Type B pancreatic cell (in vitro differentiated cells): Measurements from ENCODE around the gene TCF12. TPM values are rescaled to one million over a fixed set of nuclear protein-coding genes. Genes with fewer than 3 reads are reported as not detected.

ENCODE experiments used
- DNase-seq: peaks from one replicate; pipeline ENCODE4 v3.0.0; 2021; ENCODE audit warnings: mixed read lengths; ENCODE audit not compliant: unreplicated experiment; ENCODE audit errors: extremely low spot score
- H3K27ac Mint-ChIP-seq: 2 replicates; pipeline ENCODE4 v1.8.0; 2021; ENCODE audit warnings: mild to moderate bottlenecking, mixed read lengths
- H3K27me3 Mint-ChIP-seq: 2 replicates; pipeline ENCODE4 v1.8.0; 2021; ENCODE audit warnings: mixed read lengths
- H3K36me3 Mint-ChIP-seq: 2 replicates; pipeline ENCODE4 v1.8.0; 2021; ENCODE audit warnings: mixed read lengths
- H3K4me1 Mint-ChIP-seq: one replicate; pipeline ENCODE4 v1.8.0; 2021; ENCODE audit warnings: mixed read lengths; ENCODE audit not compliant: unreplicated experiment
- H3K4me3 Mint-ChIP-seq: 2 replicates; pipeline ENCODE4 v1.8.0; 2021; ENCODE audit warnings: mild to moderate bottlenecking, mixed read lengths
- H3K9me3 Mint-ChIP-seq: 2 replicates; pipeline ENCODE4 v1.8.0; 2021; ENCODE audit warnings: mixed read lengths
- CTCF ChIP-seq: fragments of 200-600 bp; sonication (generic); conservative IDR thresholded peaks from 2 replicates; pipeline ENCODE4 v1.5.0; 2021; ENCODE audit warnings: antibody characterized with exemption, mild to moderate bottlenecking
- total RNA-seq: library from RNA; stranded (reverse); gene quantifications from 2 replicates; pipeline ENCODE4 v1.2.1, GENCODE V29; 2021; ENCODE audit warnings: low replicate concordance

The TCF12 gene
- total RNA-seq, 1 donor from 2014 or later, result 153 TPM

GRCh38 chr15:57189466-57189865 lies 271.0 kb downstream of the TCF12 start:
- Mint-ChIP-seq H3K36me3 (peaks cover 37% of the 10 kb centered on the region), H3K27me3 (no peaks in the 10 kb centered on the region), H3K4me1 (peaks cover 1% of the 10 kb centered on the region), H3K4me3 (no peak overlapping the region), H3K27ac (no peak overlapping the region), H3K9me3 (peaks cover 3% of the 10 kb centered on the region)
- TF ChIP-seq CTCF, result no peak
- DNase-seq, result no peak

GRCh38 chr15:57190208-57190607 lies 271.8 kb downstream of the TCF12 start:
- Mint-ChIP-seq H3K27me3 (no peaks in the 10 kb centered on the region), H3K9me3 (peaks cover 1% of the 10 kb centered on the region), H3K36me3 (peaks cover 36% of the 10 kb centered on the region), H3K4me1 (no peaks in the 10 kb centered on the region), H3K4me3 (no peak overlapping the region), H3K27ac (no peak overlapping the region)
- DNase-seq, result no peak
- TF ChIP-seq CTCF, result no peak

GRCh38 chr15:57193161-57193560 lies 274.7 kb downstream of the TCF12 start:
- Mint-ChIP-seq H3K36me3 (peaks cover 30% of the 10 kb centered on the region), H3K27ac (no peak overlapping the region), H3K27me3 (no peaks in the 10 kb centered on the region), H3K9me3 (no peaks in the 10 kb centered on the region), H3K4me3 (no peak overlapping the region), H3K4me1 (peaks cover 9% of the 10 kb centered on the region)
- no peak for DNase-seq
- TF ChIP-seq CTCF, result no peak

- TF ChIP-seq CTCF, result no peak
- Mint-ChIP-seq H3K27ac (no peak overlapping the region), H3K4me1 (peaks cover 18% of the 10 kb centered on the region), H3K9me3 (no peaks in the 10 kb centered on the region), H3K27me3 (no peaks in the 10 kb centered on the region), H3K4me3 (no peak overlapping the region), H3K36me3 (peaks cover 30% of the 10 kb centered on the region)
- no peak for DNase-seq
Measured at GRCh38 chr15:57195326-57195725, 276.9 kb downstream of the TCF12 start.

GRCh38 chr15:57196865-57197264 lies 278.4 kb downstream of the TCF12 start:
- peaks cover 24% of the 10 kb centered on the region for H3K36me3 Mint-ChIP-seq
- no peaks in the 10 kb centered on the region for H3K27me3 Mint-ChIP-seq
- no peak overlapping the region for H3K4me3 Mint-ChIP-seq
- peaks cover 31% of the 10 kb centered on the region for H3K4me1 Mint-ChIP-seq
- no peak for DNase-seq
- TF ChIP-seq CTCF, result no peak
- no peaks in the 10 kb centered on the region for H3K9me3 Mint-ChIP-seq
- no peak overlapping the region for H3K27ac Mint-ChIP-seq

- DNase-seq, result no peak
- no peak overlapping the region for H3K4me3 Mint-ChIP-seq
- H3K36me3 Mint-ChIP-seq, result peaks cover 20% of the 10 kb centered on the region
- no peak for TF ChIP-seq CTCF
- H3K27me3 Mint-ChIP-seq, result no peaks in the 10 kb centered on the region
- no peaks in the 10 kb centered on the region for H3K9me3 Mint-ChIP-seq
- peaks cover 32% of the 10 kb centered on the region for H3K4me1 Mint-ChIP-seq
- peak overlapping the region; percentile 42 for H3K27ac Mint-ChIP-seq
Measured at GRCh38 chr15:57198131-57198530, 279.7 kb downstream of the TCF12 start.
